GM19240 (cell line): ENCODE data around the gene PTAFR.
"Not testable (repeated sequence)": the region's sequence is repeated elsewhere in the genome, so short reads cannot be mapped to it uniquely, and the experiment has no call there.

ENCODE experiments used
- DNase-seq: peaks from one replicate; pipeline ENCODE4 v3.0.0; 2011; ENCODE audit warnings: low spot score; ENCODE audit not compliant: insufficient read length

Gene PTAFR

GRCh38 chr1:28144203-28145135 is 32.0 kb downstream of the PTAFR start:
- no peak for DNase-seq

- no peak for DNase-seq
Observed at GRCh38 chr1:28143496-28144202, 32.8 kb downstream of the PTAFR start.

- no peak for DNase-seq
Observed at GRCh38 chr1:28141685-28142084, 34.8 kb downstream of the PTAFR start.

- DNase-seq = not testable (repeated sequence)
Observed at GRCh38 chr1:28139866-28140265, 36.6 kb downstream of the PTAFR start.

- no peak for DNase-seq
Observed at GRCh38 chr1:28139025-28139712, 37.3 kb downstream of the PTAFR start.

- DNase-seq = no peak
Observed at GRCh38 chr1:28136922-28137613, 39.4 kb downstream of the PTAFR start.

GRCh38 chr1:28136169-28136921 is 40.1 kb downstream of the PTAFR start:
- DNase-seq = no peak

GRCh38 chr1:28135371-28136168 is 40.9 kb downstream of the PTAFR start:
- no peak for DNase-seq

- DNase-seq = no peak
Observed at GRCh38 chr1:28134651-28135207, 41.8 kb downstream of the PTAFR start.

- no peak for DNase-seq
Observed at GRCh38 chr1:28132171-28133167, 44.0 kb downstream of the PTAFR start.

GRCh38 chr1:28130901-28131300 is 45.6 kb downstream of the PTAFR start:
- DNase-seq = no peak

GRCh38 chr1:28129150-28129549 is 47.3 kb downstream of the PTAFR start:
- no peak for DNase-seq

GRCh38 chr1:28127617-28128257 is 48.8 kb downstream of the PTAFR start:
- DNase-seq = no peak

- DNase-seq = no peak
Observed at GRCh38 chr1:28126783-28127490, 49.6 kb downstream of the PTAFR start.

- DNase-seq = no peak
Observed at GRCh38 chr1:28126212-28126611, 50.3 kb downstream of the PTAFR start.

- DNase-seq = no peak
Observed at GRCh38 chr1:28123461-28123961, 53.0 kb downstream of the PTAFR start.

- DNase-seq = no peak
Observed at GRCh38 chr1:28122183-28122582, 54.3 kb downstream of the PTAFR start.
